Stimulated activated CD4-positive, alpha-beta T cell treated with anti-CD3 and anti-CD28 coated beads, Interleukin-2, amount 100 ng/mL, for 24 hours (primary cell): ENCODE data around the gene RNASE7.
"Not testable (repeated sequence)": the region's sequence is repeated elsewhere in the genome, so short reads cannot be mapped to it uniquely, and the experiment has no call there.

ENCODE experiments used
- DNase-seq, 2 donors: peaks; one replicate each; pipeline ENCODE4 v3.0.0-alpha.2; 2020

RNASE7 gene

DNA sequence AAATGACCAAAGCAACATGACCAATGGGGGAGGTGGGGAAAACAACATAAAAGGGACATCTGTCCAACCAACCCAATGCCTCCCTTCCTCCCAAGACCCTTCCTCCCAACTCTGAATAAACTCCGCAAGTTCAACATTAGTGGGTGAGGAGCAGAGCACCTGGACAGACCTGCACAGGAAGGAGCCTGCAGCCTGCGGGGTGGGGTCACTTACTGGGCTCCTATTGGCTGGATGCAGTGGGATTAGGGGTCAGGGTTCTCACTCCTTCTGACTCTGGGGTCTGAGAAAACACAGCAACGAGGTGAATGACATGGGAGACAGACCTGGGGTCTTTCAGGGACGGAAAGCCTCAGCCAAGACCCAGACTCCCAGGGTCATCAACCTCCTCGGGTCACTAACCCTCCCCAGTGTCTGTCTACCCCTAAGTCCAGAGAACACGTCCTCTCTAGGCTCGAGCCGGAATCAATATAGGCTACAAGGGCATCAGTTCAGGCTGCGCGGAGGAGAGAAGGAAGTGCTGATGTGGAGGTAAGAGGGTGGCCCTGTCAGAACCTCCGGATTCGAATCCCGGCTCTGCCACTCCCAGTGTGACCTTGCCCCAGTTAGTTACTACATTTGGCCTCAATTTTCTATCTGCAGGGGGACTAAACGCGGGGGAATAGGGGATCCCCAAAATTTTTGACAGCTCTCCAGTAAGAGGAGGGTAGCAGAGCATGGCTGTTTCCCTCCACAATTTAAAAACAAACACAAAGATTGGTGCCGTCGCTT lies 18.2 kb upstream of the RNASE7 start:
- peak in 1 of 2 donors; percentile 22 for DNase-seq

DNA sequence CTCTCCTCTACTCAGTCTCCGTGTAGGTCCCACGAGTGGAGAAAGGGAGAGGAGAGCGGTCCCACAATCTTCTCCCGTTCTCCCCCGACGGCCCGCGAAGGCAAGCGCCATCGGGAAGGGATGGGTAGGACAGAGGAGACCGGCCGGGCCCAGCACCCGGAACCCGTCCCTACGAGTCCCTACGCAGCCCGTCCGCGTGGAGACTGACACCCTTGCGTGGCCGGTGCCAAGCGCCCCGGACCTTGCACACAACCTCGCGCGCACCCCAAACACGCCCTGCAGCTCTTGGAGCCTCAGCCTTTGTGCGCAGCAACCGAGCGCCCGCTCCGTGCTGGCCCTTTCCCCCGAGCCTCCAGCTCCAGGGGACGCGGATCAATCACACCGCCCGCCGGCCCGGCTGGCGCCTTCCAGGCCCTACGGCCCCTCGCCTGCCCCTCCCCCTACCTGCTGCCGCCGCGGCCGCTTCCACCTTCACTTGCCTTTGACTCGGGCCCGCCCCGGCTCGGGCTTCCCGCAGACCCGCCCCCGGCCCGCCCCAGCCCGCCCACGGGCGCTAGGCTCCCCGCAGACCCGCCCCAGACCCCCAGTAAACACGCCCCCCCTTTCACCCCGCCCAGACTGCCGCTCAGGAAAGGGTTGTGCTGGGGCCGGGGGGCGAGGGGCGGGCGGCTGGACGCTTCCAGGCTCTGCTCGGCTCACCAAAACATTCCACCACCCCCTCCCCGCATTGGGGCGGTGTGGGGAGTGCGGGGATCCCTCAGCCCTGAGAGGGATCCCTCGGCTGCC lies 17.4 kb upstream of the RNASE7 start, which contains the start of gene NDRG2:
Gene NDRG2 (minus strand): TSS at position 477 of the 786 bp plus-strand sequence. CDS start 1,746 bp downstream, outside the sequence.
- DNase-seq: peak; percentile 67 to 75

DNA sequence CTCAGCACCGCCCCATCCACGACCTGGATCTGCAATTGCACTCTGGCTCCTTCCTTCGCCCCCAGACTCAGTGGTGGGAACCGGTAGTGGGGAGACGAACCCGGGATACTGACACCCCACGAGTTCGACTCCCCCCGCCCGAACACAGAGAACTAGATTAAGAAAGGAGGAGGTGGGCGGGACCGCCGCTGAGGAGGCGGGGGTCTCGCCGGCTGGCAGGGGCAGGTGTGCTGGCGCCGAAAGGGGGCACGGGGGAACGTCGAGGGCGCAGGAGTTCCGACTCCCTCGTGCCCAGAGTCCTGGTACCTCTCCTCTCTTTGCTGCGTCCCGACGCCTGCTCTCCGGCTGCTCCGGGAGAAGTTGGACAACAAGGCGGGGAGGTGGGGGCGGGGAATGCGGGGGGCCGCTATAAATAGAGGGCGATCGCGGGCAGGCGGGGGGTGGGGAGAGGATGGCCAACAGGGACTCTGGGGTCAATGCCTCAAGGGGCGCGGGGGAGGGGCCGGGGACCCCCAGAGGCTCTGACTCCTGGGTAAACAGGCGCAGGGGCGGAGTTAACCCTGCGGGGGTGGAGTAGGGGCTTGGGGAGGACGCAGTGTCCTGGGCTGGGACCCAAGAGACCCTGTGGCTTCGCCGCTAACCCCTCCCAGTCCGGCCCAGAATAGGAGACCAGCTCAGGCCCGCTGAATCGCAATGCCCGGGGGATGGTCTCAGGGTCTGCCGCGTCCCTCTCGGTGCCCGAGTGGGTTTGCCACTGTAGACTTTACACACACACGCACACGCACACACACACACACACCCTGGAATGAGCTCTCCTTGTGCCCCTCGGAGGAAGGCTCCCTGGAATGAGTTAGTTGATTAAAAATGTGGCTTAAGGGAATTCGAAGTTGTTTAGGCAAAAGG lies 16.5 kb upstream of the RNASE7 start:
- DNase-seq: no peak

DNA sequence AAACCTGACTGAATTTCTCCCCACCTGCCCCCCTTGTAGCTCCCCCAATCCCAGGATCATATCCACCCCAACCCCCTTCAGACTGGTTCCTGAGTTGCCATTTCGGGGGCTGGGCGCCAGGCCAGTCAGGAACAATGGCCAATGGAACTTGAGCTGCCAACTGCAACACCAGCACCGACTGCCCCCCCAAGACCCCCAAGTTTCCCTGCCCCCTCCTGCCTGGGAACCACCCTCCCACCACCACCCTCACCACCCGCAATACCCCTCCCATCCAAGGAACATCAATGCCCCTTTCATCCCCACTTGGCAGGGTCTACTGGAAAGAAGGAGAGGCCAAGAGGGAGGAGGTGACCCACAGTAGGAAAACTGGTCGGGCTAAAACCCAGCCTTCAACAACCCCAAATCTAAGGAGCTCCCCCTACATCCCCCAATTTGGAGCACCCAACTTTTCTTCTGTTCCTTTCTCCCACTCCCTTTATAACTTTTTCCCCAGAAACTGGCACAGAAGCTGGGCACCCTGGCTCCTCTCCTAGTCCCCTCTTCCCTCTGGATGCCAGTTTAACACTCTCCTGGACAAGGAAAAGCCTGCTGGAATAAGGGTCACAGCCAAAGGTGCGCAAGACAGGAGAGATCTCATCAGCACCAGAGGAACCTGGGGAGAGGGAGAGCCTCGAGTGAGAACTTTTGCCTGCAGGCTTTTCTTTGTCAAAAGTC lies 15.7 kb upstream of the RNASE7 start:
- DNase-seq: no peak

DNA sequence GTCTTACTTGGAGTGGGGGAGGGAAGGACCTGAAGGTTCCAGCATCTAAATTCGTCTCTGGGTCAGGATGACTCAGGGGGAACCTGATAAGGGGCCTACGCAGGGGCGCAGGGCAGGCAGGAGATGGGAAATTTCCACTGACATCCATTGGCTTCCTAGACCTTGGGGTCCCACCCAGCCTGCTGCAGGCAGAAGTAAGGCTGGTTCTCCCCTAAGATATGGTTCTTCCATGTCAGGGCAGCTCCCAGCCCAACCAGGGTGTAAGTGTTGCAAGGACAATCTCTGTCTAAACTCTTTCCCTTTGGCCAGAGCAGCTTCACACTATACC lies 15.2 kb upstream of the RNASE7 start:
- no peak for DNase-seq

DNA sequence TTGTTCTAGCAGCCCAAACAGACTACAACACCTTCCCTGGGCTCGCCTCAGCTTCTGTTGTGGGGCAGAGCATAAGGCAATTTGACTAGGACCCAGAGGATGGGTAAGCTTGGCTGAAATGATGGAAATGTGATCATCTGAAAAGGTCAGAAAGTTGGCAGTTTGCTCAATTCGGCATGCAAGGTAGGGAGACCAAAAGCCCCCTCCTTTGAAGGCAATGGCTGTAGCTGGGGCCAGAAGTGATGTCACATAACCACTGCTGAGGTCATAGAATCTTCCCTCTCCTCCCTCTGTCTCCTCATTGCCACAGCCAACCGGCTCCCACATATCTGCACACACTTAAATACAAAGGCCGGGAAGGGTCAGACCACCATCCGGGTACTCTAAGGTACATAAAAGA lies 12.2 kb upstream of the RNASE7 start, which contains the start of gene TPPP2:
Gene TPPP2 (plus strand): TSS at position 301 of the 400 bp plus-strand sequence. CDS start 365 bp downstream, outside the sequence.
- DNase-seq: no peak

DNA sequence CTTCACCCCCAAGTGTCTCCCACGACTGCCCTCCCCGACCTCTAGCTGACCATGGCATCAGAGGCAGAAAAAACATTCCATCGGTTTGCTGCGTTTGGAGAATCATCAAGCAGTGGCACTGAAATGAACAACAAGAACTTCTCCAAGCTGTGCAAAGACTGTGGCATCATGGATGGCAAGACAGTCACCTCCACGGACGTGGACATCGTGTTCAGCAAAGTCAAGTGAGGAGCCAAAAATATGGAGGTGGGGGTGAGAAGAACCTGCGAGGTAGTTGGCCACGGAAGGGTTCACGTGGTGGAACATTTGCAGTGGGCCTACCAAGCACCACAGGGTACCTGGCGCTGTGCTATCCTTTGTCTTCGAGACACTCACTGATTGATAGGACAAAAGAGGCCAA lies 11.6 kb upstream of the RNASE7 start:
- no peak for DNase-seq

DNA sequence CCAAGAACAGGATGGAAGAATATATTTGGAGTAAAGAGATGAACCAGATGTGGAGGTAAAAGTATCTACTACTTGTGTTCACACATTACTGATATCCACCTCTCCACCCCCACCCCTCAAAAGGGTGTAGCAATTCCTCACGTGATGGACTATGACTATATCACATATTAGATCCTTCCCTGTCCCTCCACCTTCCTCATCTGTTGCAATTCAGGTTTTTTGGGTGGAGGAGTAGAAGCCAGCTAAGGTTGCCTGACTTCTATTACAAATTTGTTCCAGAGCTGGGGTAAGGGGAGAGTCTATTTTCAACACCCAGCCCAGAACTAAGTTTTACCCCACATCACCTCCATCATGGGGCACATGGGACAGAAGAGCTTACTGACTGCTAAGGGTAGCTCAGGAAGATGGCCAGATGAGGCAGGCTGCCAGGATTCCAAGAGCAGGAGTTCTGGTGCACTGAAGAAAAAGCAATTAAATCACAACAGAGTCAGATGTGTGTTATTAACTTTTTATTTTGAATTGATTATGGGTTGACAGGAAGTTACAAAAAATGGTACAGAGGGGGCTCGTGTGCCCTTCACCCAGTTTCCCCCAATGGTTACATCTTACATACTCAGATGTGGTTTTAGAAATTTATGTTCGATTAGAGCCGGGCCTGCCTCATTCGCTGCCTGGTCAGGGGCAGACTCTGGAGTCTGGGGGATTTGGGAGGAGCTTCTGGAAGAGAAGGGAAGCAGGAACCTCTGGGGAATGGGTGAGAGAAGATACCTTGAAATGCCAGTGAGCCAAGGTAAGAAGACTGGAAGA lies 9.6 kb upstream of the RNASE7 start:
- no peak for DNase-seq

DNA sequence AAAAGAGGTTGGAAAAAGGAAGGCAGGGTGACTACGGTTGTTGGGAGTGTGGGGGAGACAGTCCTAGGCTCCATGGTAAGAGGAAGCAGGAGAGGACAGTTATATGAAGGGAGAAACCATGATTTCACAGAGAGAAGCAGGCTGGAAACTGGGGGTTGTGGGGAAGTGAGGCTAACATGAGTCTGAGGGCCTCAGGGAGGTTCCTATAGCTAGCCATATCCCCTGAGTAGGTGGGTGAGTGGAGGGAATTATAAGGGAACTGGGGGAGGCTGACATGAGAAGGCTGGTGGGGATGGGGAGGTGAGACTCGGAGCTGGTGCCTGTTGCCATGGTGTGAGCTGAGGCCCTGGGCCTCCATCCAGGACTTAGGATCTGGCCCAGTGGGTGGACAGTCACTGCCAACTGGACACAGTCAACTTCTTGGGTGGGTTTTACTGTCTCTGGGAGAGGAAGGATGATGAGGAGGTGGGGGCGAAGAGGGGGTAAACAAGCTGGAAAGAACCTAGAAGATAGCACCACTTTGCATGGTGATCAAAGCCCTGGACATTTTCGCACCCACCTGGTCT lies 8.9 kb upstream of the RNASE7 start:
- DNase-seq: no peak

DNA sequence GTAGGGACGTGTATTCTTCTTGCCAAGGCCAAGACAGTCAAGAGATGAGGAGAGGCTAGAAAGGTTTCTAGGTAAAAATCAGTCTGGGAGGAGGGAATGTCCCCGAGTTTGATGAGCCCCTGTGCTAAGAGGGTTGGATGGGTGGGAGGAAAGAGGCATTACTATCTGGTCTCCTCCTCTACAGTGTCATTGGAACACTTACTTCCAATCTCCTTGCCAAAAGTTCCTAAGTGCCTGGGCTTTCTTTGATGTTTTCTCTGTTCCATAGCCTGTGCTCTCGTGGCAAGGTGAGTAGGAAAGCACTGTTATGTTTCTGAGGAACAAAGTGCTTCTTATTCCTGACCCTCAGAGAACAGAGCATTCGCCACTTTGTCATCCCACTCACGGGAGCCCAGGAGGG lies 7.5 kb upstream of the RNASE7 start, which contains the start of gene RNASE13:
Gene RNASE13 (minus strand): TSS at position 101 of the 400 bp plus-strand sequence. CDS start 519 bp downstream, outside the sequence.
- DNase-seq: no peak

DNA sequence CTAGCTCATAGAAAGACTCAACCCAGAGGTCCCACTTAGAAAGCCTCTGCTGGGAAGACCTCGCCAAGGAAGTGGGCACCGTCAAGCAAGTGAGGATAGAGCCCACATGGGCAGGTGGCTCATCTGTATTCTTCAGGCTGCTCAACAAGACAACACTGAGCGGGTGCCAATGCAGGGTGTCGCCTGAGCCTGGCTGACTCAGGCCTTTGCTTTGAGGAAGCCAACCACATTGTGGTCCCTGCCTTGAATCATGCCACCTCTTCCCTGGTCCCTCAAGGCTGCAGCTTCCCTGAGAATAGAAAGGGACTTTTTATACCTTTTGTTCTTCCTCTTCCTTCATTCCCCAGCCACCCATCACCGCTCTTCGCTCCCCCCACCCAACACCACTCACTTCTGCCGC lies 5.4 kb upstream of the RNASE7 start:
- DNase-seq: no peak

DNA sequence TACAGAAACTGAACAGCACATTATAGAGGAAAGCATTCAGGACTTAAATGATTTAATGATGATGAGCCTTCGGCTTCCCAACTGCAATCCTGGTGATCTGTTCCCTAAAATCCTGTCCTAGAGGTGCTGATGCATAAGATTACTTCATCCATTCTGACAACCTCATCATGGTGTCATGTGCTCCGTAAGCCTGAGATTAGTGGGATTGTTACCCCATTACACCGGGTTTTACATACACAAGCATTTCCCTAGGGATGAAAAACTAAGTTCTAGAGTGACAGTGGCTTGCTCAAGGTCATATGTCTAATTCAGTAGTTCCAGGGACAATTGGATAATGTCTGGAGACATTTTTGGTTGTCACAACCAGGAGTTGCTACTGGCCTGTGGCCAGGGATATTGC lies 5.0 kb upstream of the RNASE7 start:
- DNase-seq: no peak

DNA sequence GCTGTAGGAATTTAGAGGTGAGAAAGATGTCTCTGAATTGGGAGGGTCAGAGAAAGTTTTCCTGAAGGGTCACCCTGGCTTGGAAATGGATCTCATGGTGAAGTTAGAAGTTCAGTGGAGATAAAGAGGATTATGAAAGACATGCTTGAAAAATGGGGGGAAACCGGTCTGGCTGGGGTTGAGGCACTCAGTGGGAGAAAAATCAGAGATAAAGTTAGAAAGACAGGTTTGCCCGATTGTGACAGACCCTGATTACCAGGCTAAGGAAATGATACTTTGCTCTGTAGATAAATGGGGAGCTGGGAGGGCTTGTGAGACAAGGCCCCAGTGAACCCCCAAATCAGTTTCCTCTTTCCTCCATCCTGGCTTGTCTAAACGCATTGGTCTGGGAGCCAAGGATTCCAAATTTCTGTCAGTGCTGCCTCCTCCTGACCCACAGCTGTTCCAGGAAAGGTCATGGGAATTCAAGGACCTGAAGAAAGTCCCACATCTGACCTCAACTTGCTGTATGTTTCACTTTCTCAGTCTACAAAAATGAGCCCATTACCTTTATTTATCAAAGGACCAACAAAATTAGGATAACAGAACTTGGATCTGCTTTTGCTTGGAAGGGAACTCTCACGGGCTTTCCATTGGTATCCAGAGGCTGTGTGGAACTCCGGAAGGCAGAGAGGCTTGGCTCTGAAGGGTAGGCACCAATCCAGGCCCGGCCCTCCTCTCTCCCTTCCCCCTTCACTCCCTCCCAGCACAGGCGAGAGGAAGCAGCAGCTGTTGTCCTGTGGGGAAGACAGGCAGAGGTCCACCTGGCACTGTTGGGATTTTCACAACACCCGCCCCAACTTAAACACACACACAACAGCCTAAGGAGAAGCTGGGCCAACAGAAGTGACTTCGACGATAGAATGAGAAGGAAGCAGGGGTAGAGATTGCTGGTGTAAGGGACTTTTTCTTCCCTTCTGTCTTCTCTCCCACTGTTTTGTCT lies 3.4 kb upstream of the RNASE7 start:
- DNase-seq: no peak

DNA sequence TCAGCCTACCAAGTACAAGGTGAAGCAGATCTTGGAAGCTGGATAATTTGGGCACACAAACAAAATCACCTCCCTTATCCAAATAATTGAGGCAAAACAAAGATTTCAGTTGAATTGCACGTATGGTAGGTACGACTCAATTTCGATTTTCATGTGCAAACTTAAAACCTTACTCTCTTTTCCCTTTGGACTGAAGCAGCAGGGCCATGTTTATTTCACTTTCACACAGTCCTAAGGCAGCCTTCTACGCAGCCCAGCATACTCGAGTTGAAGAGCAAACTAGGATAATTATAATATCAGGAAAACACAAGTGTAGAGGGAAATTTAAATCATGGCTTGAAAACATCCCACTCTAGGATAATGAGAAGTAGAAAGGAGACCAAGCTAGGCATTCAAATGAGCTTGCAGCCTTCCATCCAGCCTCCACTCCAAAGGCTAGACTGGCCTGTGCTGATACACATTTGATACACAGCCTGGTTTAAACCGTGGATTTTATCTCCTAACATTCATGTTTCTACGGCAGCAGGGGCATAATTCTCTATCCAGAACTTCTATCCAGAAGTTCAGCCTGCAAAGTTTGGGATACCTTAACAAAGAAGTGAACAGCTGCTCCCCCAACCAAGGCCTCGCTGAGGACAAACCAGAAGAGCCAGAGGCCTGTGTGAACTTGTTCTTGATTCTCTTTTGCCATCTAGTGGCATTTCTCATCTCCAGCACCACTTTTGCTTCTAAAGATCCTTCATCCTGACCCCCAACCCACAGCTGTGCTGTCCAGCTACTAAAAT lies 2.4 kb upstream of the RNASE7 start:
- DNase-seq: no peak

DNA sequence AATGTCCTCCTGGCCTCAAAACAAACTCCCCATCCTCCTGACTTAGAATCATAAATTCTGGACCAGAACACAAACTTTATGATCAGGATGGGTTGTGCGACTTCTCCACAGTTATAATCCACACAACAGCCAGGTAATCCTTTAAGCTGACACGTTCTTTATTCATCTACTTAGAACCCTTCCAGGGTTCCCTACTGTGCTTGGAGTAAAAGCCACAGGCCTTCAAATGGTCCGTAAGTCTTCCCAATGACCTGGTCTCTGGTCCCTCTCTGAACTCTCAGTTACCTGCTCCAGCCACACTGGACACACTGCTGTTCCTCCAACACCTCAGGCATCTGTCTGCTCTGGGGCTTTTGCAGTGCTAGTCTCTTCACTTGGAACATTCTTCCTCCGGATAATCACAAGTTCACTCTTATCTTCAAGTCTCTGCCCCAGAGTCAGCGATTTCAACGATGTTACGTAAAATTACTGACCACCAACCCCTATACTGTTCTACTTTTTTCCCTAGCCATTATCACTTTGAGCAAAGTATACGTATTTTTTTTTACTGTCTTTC lies 1.7 kb upstream of the RNASE7 start:
- DNase-seq: no peak

DNA sequence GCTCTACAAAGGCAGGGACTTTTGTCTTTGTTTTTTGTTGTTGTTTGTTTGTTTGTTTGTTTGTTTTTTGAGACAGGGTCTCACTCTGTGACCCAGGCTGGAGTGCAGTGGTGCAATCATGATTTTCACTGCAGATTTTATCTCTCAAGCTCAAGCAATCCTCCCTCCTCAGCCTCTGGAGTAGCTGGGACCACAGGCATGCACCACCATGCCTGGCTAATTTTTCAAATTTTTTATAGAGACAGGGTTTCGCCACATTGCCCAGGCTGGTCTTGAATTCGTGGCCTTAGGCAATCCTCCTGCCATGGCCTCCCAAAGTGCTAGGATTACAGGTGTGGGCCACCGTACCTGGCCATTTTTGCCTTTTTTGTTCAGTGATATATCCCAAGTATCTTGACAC lies 1.2 kb upstream of the RNASE7 start:
- not testable (repeated sequence) for DNase-seq

DNA sequence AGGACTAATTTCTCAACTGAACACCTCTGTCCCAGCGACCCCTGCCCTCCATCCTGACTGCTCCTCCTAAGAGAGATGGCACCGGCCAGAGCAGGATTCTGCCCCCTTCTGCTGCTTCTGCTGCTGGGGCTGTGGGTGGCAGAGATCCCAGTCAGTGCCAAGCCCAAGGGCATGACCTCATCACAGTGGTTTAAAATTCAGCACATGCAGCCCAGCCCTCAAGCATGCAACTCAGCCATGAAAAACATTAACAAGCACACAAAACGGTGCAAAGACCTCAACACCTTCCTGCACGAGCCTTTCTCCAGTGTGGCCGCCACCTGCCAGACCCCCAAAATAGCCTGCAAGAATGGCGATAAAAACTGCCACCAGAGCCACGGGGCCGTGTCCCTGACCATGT lies 756 bp downstream of the RNASE7 start:
- DNase-seq: no peak

DNA sequence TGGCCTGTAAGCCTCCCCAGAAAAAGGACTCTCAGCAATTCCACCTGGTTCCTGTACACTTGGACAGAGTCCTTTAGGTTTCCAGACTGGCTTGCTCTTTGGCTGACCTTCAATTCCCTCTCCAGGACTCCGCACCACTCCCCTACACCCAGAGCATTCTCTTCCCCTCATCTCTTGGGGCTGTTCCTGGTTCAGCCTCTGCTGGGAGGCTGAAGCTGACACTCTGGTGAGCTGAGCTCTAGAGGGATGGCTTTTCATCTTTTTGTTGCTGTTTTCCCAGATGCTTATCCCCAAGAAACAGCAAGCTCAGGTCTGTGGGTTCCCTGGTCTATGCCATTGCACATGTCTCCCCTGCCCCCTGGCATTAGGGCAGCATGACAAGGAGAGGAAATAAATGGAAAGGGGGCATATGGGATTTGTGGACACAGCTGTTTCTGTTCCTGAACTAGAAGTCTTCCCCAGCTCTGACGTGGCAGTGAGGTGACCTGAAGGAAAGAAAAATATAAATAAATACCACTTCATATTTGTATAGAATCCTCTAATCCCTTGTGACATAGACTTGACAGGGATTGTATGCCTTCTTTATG lies 1.3 kb downstream of the RNASE7 start:
- no peak for DNase-seq
